Endodermal cell (in vitro differentiated cells): ENCODE results near the gene CEP295NL. TPM values are rescaled to one million over a fixed set of nuclear protein-coding genes. Genes with fewer than 3 reads are reported as not detected.
"Not testable (repeated sequence)": the region's sequence is repeated elsewhere in the genome, so short reads cannot be mapped to it uniquely, and the experiment has no call there.

Experiments
- DNase-seq: peaks from one replicate; pipeline ENCODE4 v3.0.0-alpha.2; 2017
- H3K27ac ChIP-seq: 2 replicates; pipeline ENCODE4 v1.5.1; 2013; ENCODE audit warnings: mild to moderate bottlenecking, low read depth, low read length, moderate library complexity
- H3K27me3 ChIP-seq: 2 replicates; pipeline ENCODE4 v1.6.1; 2013; ENCODE audit warnings: mild to moderate bottlenecking, low read length, moderate library complexity; ENCODE audit not compliant: insufficient read depth, control insufficient read depth, poor library complexity, severe bottlenecking
- H3K36me3 ChIP-seq: 2 replicates; pipeline ENCODE4 v1.7.0; 2013; ENCODE audit warnings: mild to moderate bottlenecking, low read length, moderate library complexity; ENCODE audit not compliant: control insufficient read depth, insufficient read depth
- H3K4me1 ChIP-seq: one replicate; pipeline ENCODE4 v1.7.0; 2013; ENCODE audit warnings: low read length; ENCODE audit not compliant: control insufficient read depth, insufficient read depth
- H3K4me3 ChIP-seq: 2 replicates; pipeline ENCODE4 v1.5.1; 2013; ENCODE audit warnings: mild to moderate bottlenecking, low read length, moderate library complexity
- H3K9ac ChIP-seq: 2 replicates; pipeline ENCODE4 v1.6.1; 2013; ENCODE audit warnings: mild to moderate bottlenecking, low read length, moderate library complexity; ENCODE audit not compliant: poor library complexity, severe bottlenecking; ENCODE audit errors: extremely low read depth
- H3K9me3 ChIP-seq: 2 replicates; pipeline ENCODE4 v1.6.1; 2013; ENCODE audit warnings: mild to moderate bottlenecking, low read length, moderate library complexity; ENCODE audit not compliant: control insufficient read depth
- H3K27ac Mint-ChIP-seq: 2 replicates; pipeline ENCODE4 v1.8.0; 2020; ENCODE audit warnings: mixed read lengths
- H3K27me3 Mint-ChIP-seq: 2 replicates; pipeline ENCODE4 v1.8.0; 2021; ENCODE audit warnings: mild to moderate bottlenecking, mixed read lengths; ENCODE audit not compliant: insufficient read depth
- H3K36me3 Mint-ChIP-seq: 2 replicates; pipeline ENCODE4 v1.8.0; 2020; ENCODE audit warnings: low read depth, mixed read lengths
- H3K4me1 Mint-ChIP-seq: 2 replicates; pipeline ENCODE4 v1.8.0; 2020; ENCODE audit warnings: mixed read lengths
- H3K4me3 Mint-ChIP-seq: 2 replicates; pipeline ENCODE4 v1.8.0; 2020; ENCODE audit warnings: mild to moderate bottlenecking, moderate library complexity, mixed read lengths
- H3K9me3 Mint-ChIP-seq: 2 replicates; pipeline ENCODE4 v1.8.0; 2020; ENCODE audit warnings: mild to moderate bottlenecking, mixed read lengths
- CTCF ChIP-seq: fragments of 200-600 bp; sonication (generic); conservative IDR thresholded peaks from 2 replicates; pipeline ENCODE4 v1.5.0; 2021; ENCODE audit warnings: antibody characterized with exemption, mild to moderate bottlenecking
- WGBS, 2 experiments: methylation state at CpG; one replicate each; pipeline versions ENCODE4 v1.1.5 to v1.1.7; 2013; ENCODE audit warnings: missing lambda C conversion rate in 2 of 2, mixed read lengths in 1 of 2; ENCODE audit not compliant: insufficient coverage in 1 of 2, insufficient read length in 1 of 2; 5-methylcytosine and 5-hydroxymethylcytosine counted together
- total RNA-seq, 2 donors: library from RNA; stranded (reverse); fragmentation: NEBNext Ultra II Directional in 1 of 2; extraction: Animal tissue kit (Norgen Biotek cat#: 25700) in 1 of 2; gene quantifications; 2 replicates in 1 of 2; 3 replicates in 1 of 2; pipeline ENCODE4 v1.2.1, GENCODE V29; 2021

CEP295NL gene
- total RNA-seq, 2 donors from 2014 or later, result 0.97 to 2.2 TPM

DNA sequence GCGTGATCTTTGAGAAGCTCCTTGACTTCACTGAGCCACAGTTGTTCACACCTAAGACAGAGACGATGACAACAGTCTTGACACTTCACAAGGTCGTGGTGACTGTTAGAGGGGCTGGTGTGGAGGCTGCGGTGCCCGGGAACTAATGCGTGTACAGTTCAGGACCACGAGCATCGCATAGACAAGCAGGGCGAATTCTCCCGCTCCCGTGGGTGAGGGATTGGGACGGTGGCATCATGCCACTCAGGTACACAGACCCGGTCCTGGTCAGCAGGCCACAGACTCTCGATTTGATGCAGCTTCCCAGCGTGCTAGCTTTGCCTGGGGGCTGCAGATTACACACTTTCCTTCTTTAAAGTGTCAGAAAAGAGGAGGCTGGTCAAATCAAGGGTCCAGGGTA is 24.7 kb downstream of the CEP295NL start:
- Mint-ChIP-seq H3K4me1 (peaks cover 10% of the 10 kb centered on the region), H3K9me3 (no peaks in the 10 kb centered on the region), H3K36me3 (peaks cover 10% of the 10 kb centered on the region), H3K27me3 (no peaks in the 10 kb centered on the region), H3K4me3 (no peak overlapping the region), H3K27ac (no peak overlapping the region)
- Histone ChIP-seq H3K4me3 (no peak overlapping the region), H3K4me1 (peaks cover 3% of the 10 kb centered on the region), H3K36me3 (no peaks in the 10 kb centered on the region), H3K27me3 (no peaks in the 10 kb centered on the region), H3K9me3 (no peaks in the 10 kb centered on the region), H3K9ac (no peak overlapping the region), H3K27ac (no peak overlapping the region)
- DNase-seq, result no peak
- WGBS, 2 experiments, result 95 to 97% methylated on average over 8 to 15 of the region's 15 CpGs
- no peak for TF ChIP-seq CTCF

DNA sequence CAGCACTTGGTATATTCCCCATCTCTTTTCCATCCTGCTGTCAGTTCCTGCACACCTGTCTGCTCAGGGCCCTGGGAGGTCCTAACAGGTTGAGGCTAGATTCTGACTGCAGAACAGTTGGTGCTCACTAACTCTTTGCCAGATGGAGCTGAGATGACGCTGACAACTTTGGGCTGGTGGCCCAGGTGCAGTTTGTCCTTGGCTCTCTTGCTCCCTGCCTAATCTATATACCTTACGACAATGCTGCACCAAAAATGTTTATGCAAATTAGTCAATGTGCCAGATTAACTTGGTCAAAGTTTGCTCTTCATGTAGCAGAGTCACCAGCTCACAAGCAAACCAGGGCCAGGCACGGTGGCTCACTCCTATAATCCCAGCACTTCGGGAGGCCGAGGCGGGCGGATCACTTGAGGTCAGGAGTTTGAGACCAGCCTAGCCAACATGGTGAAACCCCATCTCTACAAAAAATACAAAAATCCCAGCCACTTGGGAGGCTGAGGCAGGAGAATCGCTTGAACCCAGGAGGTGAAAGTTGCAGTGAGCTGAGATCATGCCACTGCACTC is 26.0 kb downstream of the CEP295NL start:
- not testable (repeated sequence) for H3K27me3 Mint-ChIP-seq, H3K4me1 ChIP-seq, H3K4me1 Mint-ChIP-seq, H3K4me3 ChIP-seq, H3K27ac Mint-ChIP-seq, DNase-seq, H3K9ac ChIP-seq, H3K27ac ChIP-seq, H3K9me3 Mint-ChIP-seq, H3K9me3 ChIP-seq, H3K27me3 ChIP-seq, H3K4me3 Mint-ChIP-seq, H3K36me3 ChIP-seq
- peaks cover 16% of the 10 kb centered on the region for H3K36me3 Mint-ChIP-seq
- WGBS, 2 experiments, result 81 to 97% methylated on average over 2 to 8 of the region's 8 CpGs

DNA sequence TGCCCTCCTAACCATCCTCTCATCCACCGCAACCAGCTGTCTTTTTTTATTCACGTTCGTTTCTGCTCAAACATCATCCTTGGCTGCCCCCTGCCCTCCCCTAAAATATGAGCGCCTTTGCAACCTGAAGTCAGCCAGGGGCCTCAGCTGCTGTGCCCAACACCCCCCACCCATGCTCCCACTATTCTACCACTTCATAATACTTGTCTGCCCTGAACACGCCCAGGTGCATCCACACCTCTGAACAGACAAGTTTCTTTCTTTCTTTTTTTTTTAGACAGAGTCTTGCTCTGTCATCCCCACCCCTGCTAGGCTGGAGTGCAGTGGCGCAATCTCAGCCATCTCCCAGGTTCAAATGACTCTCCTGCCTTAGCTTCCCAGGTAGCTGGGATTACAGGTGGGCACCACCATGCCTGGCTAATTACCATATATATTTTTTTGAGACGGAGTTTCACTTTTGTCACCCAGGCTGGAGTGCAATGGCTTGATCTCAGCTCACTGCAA is 26.9 kb downstream of the CEP295NL start:
- peaks cover 18% of the 10 kb centered on the region for H3K36me3 Mint-ChIP-seq
- WGBS, 2 experiments, result 90 to 91% methylated on average over 6 to 7 of the region's 7 CpGs
- Histone ChIP-seq H3K27me3 (no peaks in the 10 kb centered on the region), H3K27ac (no peak overlapping the region), H3K9ac (no peak overlapping the region), H3K36me3 (peaks cover 9% of the 10 kb centered on the region), H3K9me3 (no peaks in the 10 kb centered on the region), H3K4me3 (no peak overlapping the region), H3K4me1 (no peaks in the 10 kb centered on the region)
- peak overlapping the region; percentile 48 for H3K27ac Mint-ChIP-seq
- peaks cover 7% of the 10 kb centered on the region for H3K4me1 Mint-ChIP-seq
- no peak for DNase-seq
- H3K4me3 Mint-ChIP-seq, result no peak overlapping the region
- no peak for TF ChIP-seq CTCF
- no peaks in the 10 kb centered on the region for H3K27me3 Mint-ChIP-seq
- H3K9me3 Mint-ChIP-seq, result no peaks in the 10 kb centered on the region
